GM12864 (cell line): ENCODE data around the gene SLC39A3.

Experiments
- DNase-seq: peaks from one replicate; pipeline ENCODE4 v3.0.0-alpha.2; 2011; ENCODE audit warnings: low read depth
- H3K4me3 ChIP-seq: 2 replicates; pipeline ENCODE4 v1.5.1; 2011; ENCODE audit warnings: mild to moderate bottlenecking, low read depth, low read length, control low read depth
- TF ChIP-seq, protein P1 (sequence below): IDR thresholded peaks from 2 replicates; pipeline ENCODE4 v1.5.1; 2011; ENCODE audit warnings: low read depth, mild to moderate bottlenecking, moderate library complexity, low read length, control low read depth, inconsistent platforms; ENCODE audit errors: missing control alignments

The SLC39A3 gene

DNA sequence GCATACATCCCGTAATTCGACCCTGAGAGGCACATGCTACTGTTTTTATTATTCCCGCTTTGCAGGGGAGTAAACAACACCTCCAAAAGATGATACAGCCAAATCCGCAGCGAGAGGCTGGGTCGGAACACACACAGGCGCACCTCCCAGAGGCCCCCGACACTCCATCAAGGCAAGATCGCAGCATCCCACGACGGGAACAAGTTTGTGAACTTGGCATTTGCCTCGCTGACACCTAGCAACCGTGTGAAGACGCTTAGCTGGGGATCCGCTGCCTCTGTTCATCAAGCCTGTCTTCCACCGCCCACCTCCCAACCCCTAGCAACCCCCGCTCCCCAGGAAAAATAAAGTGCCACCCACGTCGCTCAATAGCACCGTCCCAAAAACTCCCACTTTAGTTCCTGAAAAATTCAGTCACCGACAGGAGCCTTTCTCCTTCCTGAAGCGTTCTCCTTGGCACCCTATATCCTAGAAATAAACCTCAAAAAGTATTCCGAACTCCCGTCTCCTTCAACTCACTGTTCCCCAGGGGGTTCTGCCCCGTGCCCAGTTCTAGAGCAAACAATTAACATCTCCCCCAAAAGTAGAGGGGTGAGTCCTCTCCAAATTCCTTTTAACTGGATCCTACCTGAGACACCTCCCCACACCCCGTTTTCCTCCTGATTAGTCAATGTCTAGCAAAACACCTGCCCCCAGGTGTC is 39.0 kb downstream of the SLC39A3 start:
- TF ChIP-seq, protein P1, sequence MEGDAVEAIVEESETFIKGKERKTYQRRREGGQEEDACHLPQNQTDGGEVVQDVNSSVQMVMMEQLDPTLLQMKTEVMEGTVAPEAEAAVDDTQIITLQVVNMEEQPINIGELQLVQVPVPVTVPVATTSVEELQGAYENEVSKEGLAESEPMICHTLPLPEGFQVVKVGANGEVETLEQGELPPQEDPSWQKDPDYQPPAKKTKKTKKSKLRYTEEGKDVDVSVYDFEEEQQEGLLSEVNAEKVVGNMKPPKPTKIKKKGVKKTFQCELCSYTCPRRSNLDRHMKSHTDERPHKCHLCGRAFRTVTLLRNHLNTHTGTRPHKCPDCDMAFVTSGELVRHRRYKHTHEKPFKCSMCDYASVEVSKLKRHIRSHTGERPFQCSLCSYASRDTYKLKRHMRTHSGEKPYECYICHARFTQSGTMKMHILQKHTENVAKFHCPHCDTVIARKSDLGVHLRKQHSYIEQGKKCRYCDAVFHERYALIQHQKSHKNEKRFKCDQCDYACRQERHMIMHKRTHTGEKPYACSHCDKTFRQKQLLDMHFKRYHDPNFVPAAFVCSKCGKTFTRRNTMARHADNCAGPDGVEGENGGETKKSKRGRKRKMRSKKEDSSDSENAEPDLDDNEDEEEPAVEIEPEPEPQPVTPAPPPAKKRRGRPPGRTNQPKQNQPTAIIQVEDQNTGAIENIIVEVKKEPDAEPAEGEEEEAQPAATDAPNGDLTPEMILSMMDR, result no peak
- no peak for DNase-seq
- peak overlapping the region; percentile 87 for H3K4me3 ChIP-seq

DNA sequence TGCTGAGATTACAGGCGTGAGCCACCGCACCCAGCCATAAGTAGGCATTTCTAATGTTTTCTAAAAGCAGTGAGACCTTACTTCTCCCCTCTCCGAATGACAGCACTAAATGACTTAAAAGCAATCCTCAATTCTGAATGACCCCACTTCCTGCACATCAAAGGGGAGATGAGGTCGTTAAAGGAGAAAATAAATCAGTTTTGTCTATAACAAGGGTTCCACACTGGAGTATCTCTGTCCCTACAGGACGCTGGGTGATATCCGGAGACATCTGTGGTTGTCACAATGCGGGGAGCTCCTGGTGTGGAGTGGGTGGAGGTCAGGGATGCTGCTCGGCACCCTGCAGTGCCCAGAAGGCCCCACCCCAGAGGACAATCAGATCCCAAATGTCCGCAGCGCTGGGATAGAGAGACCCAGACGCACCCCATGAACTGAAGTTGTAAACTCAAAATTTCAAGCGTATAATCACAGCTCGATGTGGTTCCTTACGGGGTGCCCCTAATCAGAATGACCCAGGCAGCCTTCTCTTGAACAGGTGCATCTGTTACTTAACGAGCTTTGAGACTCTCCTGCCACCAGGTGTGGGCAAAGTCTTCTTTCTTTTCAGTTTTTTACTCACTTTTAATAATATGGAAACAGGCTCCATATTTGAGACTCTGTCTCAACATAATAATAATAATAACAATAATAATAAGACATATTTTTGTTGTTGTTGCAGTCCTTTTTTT is 40.2 kb downstream of the SLC39A3 start:
- TF ChIP-seq, protein P1, result no peak
- H3K4me3 ChIP-seq, result peak overlapping the region; percentile 87
- no peak for DNase-seq

DNA sequence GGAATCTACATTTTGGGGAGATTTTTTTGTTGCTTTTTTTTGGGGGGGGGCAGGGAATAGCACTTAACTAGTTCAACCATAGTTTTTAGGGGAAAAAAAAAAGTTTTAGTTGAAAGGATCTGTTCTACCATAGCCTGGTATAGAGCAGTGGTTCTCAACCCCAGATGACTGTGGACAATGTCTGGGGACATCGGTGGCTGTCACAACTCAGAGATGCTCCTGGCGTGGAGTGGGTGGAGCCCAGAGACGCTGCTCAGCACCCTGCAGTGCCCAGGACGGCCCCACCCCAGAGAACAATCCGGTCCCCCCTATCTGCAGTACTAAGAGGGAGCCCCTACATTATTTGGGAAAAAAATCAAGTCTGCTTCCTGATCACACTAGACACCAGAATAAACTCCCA is 45.6 kb downstream of the SLC39A3 start:
- TF ChIP-seq, protein P1, result no peak
- no peak overlapping the region for H3K4me3 ChIP-seq

DNA sequence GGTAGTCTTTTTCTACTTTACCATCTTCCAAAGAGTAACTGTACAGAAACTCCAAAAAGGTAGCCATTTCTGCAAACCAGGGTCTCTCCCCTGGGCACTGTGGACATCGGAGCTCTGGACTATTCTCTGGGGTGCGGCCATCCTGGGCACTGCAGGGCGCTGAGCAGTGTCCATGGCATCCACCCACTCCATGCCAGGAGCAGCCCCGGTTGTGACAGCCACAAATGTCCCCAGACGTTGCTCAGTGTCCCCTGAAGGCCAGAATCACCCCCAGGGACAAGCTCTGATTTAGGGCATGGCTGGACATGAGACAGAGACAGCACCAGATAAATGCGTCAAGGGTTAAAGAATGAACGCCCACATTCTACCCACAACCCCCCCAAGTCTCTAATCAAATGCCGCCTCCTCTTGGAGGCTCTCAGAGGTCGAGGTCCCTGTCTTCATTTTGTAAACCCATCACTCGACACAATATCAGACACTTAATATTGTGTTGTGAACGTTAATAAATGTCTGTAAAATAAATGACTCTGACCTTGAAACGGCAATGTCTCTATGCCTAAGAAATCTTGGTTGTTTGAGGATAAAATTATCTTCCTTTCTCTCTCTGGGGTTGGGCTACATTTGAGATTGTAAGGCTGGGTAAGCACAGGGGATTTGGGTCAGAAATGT is 46.2 kb downstream of the SLC39A3 start:
- DNase-seq, result no peak
- H3K4me3 ChIP-seq, result no peak overlapping the region
- TF ChIP-seq, protein P1, result no peak

More for the DNA sequence above, 45.6 kb downstream of the SLC39A3 start:
- DNase-seq, result no peak

DNA sequence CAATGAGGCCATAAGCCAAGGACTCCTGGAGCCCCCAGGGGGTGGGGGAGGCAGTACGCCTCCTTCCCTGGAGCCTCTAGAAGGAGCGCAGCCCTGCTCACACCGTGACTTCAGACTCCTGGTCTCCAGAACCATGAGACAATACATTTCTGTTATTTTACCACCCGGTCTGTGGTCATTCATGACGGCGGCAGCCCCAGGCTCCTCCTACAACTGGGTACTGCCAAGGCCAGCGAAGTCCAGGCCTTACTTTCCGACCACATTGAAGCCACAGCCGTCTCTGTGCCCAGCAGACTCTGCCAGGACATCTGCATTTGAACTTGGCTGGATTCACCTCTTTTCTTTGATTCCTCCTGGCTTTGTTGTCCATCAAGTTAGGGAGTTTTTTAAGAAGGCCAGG is 47.9 kb downstream of the SLC39A3 start:
- DNase-seq, result no peak
- TF ChIP-seq, protein P1, result no peak
- H3K4me3 ChIP-seq, result no peak overlapping the region

DNA sequence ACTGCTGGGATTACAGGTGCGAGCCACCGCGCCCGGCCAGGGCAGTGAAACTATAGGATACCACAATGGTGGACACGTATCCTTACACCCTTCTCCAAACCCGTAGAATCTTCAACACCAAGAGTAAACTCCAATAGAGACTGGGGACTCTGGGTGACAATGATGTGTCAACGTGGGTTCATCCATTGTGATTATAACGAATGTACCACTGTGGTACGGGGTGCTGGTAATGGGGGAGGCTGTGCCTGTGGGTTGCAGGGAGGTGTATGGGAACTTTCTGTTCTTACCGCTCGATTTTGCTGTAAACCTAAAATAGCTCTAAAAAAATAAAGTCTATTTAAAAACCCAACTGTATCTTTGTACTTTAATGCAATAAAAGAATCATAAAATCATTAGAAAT is 49.0 kb downstream of the SLC39A3 start:
- TF ChIP-seq, protein P1, result no peak

More for the DNA sequence above, 49.0 kb downstream of the SLC39A3 start:
- no peak for DNase-seq
- H3K4me3 ChIP-seq, result no peak overlapping the region
